Inferior parietal cortex (tissue), 1 donor: ENCODE measurements around the gene ZNF724.
A peak's percentile ranks its signal among the peaks of the same experiment; 100 is the strongest.
"Not testable (repeated sequence)": the region's sequence is repeated elsewhere in the genome, so short reads cannot be mapped to it uniquely, and the experiment has no call there.

Experiments used
- DNase-seq: peaks from one replicate; pipeline ENCODE4 v3.0.0-alpha.2; 2016; ENCODE audit errors: extremely low spot score

The ZNF724 gene

GRCh38 chr19:23249911-23250649 lies at the start of gene ZNF724:
ZNF724 (minus strand) TSS chr19:23250394; CDS start chr19:23250242, 152 bp downstream.
- peak; percentile 97 for DNase-seq

DNA sequence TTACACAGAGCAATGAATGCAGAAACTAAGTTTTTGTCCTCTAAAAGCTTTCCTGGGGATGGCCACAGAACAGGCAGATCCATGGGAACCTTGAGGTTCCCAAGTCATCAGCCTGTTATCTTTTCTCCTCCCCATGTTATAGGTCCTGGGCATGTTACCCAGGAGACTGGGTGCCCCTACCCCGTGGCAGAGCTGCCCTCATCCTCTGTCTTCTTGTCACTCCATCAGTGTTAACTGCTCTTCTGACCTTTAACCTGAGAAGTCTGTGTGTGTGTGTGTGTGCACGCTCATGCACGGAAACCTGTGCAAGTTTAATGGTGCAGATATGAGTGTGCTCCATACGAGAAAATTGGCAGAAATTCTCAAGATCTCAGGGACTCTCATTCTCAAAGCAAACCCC lies 43.9 kb upstream of the ZNF724 start:
- DNase-seq: no peak

- not testable (repeated sequence) for DNase-seq
These were observed 39.8 kb upstream of the ZNF724 start for GRCh38 chr19:23289966-23290365.

GRCh38 chr19:23287620-23288019 lies 37.4 kb upstream of the ZNF724 start:
- DNase-seq: no peak

- DNase-seq: no peak
These were observed 36.3 kb upstream of the ZNF724 start for GRCh38 chr19:23286477-23286876.

DNA sequence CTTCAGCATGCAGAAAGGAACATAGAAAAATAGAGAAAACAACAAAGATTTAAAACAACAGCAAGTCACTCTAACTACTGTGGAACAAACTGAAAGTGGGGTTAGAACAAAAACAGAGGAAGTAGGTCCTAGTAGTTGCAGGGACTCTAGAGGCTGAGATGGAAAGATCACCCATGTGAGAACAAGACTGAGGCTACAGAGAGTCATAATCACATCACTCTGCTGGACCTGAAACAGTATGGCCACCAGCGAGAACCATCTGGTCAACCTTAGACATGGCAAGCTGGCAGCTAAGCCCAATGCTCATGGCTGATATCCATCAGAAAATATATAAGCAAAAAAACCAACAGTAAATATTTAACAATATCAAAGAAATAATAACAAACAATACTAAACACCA lies 35.8 kb upstream of the ZNF724 start:
- DNase-seq: no peak

DNA sequence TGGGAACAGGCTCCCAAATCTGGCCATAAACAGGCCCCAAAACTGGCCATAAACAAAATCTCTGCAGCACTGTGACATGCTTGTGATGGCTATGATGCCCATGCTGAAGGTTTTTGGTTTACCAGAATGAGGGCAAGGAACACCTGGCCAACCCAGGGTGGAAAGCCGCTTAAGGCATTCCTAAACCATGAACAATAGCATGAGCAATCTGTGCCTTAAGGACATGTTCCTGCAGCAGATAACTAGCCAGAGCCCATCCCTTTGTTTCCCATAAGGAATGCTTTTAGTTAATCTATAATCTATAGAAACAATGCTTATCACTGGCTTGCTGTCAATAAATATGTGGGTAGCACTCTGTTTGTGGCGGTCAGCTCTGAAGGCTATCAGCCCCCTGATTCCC lies 35.1 kb upstream of the ZNF724 start:
- not testable (repeated sequence) for DNase-seq

DNA sequence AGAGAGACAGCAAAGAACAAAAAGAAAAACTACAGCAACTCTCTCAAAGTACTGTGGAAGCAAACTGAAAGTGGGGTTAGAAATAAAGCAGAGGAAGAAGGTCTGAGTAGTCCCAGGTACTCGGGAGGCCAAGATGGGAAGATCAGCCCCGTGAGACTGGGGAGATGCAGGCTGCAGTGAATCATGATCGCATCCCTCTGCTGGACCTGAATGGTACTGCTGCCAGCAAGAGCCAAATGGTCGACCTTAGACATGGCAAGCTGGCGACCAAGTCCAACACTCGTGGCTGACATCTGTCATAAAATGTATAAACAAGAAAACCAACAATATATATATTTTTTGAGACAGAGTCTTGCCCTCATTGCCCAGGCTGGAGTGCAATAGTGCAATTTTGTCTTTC lies 33.7 kb upstream of the ZNF724 start:
- no peak for DNase-seq

DNA sequence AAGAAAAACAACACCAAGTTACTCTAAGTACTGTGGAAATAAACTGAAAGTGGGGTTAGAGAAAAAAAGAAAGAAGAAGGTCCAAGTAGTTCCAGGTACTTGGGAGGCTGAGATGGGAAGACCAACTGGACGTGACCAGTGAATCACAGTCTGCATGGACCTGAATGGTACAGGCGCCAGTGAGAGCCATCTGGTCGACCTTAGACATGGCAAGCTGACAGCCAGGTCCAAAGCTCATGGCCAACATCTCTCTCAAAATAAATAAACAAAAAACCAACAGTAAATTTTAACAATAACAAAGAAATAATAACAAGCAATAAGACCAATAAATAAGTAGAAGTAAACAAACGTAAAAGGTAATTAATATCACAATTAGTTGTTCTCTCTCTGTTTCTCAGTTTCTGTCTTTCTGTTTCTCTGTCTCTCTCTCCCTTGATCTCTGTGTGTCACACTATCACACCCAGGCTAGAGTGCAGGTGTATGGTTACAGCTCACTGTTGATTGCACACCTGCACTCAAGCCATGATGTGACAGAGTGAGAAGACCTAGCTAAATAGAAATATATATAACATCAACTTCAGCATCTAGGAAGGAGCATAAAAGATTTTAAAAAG lies 31.6 kb upstream of the ZNF724 start:
- no peak for DNase-seq

- not testable (repeated sequence) for DNase-seq
These were observed 27.9 kb upstream of the ZNF724 start for GRCh38 chr19:23278118-23278517.

DNA sequence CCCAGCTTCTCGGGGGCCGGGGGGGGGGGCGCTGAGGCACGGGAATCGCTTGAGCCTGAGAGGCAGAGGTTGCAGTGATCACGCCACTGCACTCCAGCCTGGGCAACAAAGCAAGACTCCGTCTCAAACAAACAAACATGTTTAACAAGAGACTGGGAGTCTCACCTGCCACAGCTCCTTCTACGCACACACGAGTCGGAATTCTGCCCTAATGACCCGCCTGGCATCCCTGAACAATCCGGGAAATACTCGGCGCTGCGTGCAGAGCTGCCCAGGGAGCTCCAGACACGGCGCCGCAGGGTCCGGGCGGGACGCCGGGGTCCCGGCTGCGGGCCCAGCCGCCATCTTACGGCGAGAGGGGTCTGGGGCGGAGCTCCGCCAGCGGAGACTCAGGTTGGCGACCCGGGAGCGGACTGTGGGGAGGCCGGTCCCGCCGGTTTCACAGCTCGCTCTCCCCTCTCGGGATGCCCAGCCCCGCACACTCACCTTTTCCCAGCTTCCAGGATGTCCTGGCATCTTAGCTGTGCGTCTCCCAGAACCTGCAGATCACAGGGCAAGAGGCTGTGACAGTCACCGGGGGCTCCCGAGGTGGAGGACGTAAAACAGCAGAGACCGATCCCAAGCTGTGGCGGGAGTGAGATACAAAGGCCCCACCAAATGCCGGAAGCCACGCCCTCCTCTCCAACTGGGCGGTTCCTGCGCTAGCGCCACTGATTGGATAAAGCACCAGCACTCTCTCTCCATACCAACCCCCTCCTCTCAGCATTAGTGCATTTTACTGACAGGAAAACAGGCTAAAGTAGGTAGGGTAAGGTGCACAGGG lies 23.6 kb upstream of the ZNF724 start:
- DNase-seq: peak; percentile 91

DNA sequence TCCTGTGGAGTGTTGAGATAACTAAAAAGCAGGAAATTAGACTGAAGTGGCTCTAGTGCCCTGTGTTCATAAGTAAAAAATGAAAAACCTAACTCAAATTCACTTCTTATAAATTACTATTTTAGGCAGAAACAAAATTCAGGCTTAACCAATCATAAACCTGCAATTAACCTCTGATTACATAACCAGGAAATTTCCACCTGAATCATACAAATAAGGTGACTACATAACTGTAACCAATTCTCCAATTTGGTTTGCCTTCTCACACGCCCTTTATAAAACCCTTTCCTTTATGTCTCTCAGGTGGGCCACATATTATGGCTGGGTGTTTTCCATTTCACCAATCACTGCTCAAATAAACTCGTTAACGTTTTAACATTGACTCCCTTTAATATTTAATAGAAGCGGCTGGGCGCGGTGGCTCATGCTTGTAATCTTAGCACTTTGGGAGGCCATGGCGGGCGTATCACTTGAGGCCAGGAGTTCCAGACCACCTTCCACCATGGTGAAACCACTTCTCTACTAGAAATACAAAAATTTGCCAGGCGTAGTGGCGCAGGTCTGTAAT lies 22.9 kb upstream of the ZNF724 start:
- peak; percentile 40 for DNase-seq

DNA sequence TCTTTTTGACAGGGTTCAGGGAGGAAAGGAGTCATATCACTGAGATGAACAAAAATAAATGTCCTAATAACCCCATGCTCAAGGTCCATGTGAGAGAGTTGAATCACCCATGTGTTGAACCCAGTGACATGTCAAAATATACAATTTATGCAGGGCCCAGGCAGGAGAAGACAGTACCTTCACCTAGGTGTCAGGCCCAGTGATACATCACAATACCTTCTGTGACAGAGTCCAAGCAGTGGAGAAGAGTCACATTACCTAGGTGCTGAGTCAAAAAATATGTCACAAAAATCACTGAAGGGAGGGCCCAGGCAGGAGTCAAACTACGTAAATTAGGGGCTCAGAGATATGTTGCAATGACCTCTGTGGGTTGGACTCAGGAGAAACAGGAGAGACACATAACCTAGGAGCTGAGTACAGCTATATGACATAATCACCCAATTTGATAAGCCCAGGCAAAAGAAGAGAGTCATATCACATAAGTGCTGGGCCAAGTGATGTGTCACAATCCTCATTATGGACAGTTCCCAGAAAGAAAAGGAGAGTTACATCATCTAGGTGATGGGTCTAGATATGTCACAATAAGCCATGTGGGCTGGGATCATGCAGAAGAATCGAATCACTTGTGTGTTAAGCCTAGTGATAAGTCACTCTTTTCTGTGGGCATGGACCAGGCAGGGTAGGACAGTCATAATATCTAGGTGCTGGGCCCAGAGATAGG lies 13.8 kb upstream of the ZNF724 start:
- no peak for DNase-seq

- DNase-seq: no peak
These were observed 13.2 kb upstream of the ZNF724 start for GRCh38 chr19:23263396-23263795.

DNA sequence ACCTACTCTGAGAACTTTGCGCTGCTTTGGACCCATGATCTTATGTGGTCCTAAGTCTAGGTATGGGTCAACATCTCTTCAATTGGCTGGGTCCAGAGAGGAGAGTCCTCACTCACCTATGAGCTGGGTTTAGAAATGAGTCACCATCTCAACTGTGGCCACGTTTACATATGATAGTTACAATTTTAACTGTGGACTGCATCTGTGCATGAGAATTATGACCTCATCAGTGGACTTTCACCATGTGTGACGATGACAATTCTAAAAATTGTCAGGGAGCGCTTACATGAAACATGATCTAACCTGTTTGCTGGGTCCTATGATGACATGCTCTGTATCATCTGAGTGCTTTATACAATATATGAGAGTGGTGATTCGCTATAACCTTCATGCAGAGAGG lies 12.7 kb upstream of the ZNF724 start:
- DNase-seq: no peak

- DNase-seq: no peak
These were observed 11.4 kb upstream of the ZNF724 start for GRCh38 chr19:23261496-23262020.

DNA sequence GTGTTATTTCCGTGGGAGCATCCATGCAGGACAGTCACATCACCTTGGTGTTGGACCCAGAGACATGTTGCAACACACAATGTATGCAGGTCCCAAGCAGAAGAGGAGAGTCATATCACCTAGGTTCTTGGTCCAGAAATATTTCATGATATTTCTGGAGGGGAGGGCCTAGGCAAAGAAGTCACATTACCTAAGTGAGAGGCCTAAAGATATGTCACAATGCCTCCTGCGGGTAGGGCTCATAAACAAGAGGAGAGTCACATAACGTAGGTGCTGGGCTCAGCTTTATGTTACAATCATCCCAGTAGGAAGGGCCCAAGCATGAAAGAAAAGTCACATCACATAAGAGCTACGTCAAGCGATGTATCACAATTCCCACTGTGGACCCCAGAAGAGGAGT lies 10.8 kb upstream of the ZNF724 start:
- DNase-seq: no peak

GRCh38 chr19:23259961-23260360 lies 9.8 kb upstream of the ZNF724 start:
- no peak for DNase-seq

DNA sequence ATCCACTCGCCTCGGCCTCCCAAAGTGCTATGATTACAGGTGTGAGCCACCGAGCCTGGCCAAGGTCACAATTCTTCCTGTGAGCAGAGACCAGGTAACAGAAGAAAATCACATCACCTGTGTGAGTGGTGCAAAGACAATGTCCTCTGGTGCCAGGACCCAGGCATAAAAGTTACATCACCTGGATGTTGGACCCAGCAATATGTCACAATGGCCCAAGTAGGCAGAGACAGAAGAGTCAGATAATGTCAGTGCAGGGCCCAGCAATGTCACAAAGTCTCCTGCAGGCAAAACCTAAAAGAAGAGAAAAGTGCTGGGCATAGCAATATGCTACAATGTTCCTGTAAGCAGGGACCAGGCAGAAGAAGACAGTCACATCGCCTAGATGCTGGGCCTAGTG lies 5.5 kb upstream of the ZNF724 start:
- no peak for DNase-seq

DNA sequence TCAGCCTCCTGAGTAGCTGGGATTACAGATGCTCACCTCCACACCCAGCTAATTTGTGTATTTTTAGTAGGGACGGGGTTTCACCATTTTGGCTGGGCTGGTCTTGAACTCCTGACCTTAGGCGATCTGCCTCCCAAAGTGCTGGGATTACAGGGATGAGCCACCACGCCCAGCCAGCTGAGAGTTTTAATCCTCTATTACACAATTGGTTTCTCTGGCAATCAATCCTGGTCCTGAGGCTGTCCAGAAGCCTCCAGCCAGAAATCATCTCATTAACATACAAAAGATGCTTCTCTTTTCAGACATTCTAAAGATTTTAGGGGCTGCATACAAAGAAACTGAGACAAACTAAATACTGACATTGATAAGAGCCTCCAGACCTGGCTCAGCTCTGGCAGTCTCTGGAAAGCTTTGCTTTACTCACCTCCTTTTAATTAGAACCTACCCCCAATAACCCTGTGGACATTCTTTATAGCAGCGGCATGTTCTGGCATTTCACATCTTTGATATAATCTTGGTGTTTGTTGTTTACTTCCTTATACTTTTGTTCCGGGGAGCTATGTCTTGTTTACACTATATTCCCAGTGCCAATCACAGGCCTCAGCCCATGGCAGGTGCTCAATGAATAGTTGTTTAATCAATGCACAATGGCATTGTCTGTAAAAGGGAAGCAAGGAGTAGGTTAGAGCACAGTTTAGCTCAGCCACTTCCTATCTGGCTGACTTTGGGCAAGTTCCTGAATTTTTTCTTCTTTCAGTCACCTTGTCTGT lies 4.1 kb upstream of the ZNF724 start:
- DNase-seq: no peak

GRCh38 chr19:23253256-23253655 lies 3.1 kb upstream of the ZNF724 start:
- DNase-seq: not testable (repeated sequence)
